ENCODE data around the gene SUCLG2.

DNA sequence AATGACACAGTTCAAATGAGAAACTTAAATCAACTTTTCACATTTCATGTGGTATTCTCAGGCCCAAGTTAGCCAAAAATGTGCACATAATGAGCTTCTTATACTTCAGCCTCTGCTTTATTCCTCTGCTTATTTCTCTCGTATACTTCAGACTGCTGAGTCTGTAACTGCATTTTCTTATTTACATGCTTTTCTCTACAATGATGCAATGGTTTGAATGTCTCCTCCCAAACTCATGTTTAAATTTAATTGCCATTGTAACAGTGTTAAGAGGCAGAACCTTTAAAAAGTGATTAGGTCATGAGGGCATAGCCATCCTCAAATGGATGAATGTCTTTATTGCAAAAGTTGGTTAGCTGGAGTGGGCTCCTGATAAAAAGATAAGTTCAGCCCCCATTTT lies 184.2 kb downstream of the SUCLG2 start:
- TF ChIP-seq CTCF (IDR thresholded peaks at IDR 0.05) = no peak
- no peak for TF ChIP-seq POLR2A (IDR thresholded peaks at IDR 0.05)
- no peak for TF ChIP-seq POLR2AphosphoS5 (IDR thresholded peaks at IDR 0.05; ENCODE audit: insufficient read depth in 1 of 2, low read depth in 1 of 2)
